Stimulated activated CD4-positive, alpha-beta T cell treated with anti-CD3 and anti-CD28 coated beads, Interleukin-12 subunit alpha, Interleukin-12 subunit beta, amount 100 ng/mL, for 24 hours (primary cell): ENCODE measurements around the gene PLCH2.

Experiments
- DNase-seq, 2 experiments: peaks; one replicate each; pipeline ENCODE4 v3.0.0-alpha.2; 2020; ENCODE audit warnings: low read depth in 2 of 2

Gene PLCH2

GRCh38 chr1:2528966-2529783 lies 53.1 kb downstream of the PLCH2 start:
- DNase-seq, result no peak

GRCh38 chr1:2529784-2530512 lies 53.9 kb downstream of the PLCH2 start, which contains the start of gene HES5:
HES5 (minus strand) TSS chr1:2530263; CDS start chr1:2530164, 99 bp downstream.
- DNase-seq, result no peak

- DNase-seq, result no peak
These were observed 54.6 kb downstream of the PLCH2 start for GRCh38 chr1:2530513-2531361.

GRCh38 chr1:2532485-2533160 lies 56.5 kb downstream of the PLCH2 start:
- no peak for DNase-seq

- no peak for DNase-seq
These were observed 57.3 kb downstream of the PLCH2 start for GRCh38 chr1:2533365-2533764.

GRCh38 chr1:2534315-2534686 lies 58.2 kb downstream of the PLCH2 start:
- DNase-seq, result no peak

GRCh38 chr1:2534687-2535441 lies 58.8 kb downstream of the PLCH2 start:
- no peak for DNase-seq

GRCh38 chr1:2535455-2535854 lies 59.4 kb downstream of the PLCH2 start:
- DNase-seq, result no peak

GRCh38 chr1:2535981-2536380 lies 59.9 kb downstream of the PLCH2 start:
- DNase-seq, result no peak

- no peak for DNase-seq
These were observed 61.7 kb downstream of the PLCH2 start for GRCh38 chr1:2537784-2538115.

- no peak for DNase-seq
These were observed 62.3 kb downstream of the PLCH2 start for GRCh38 chr1:2538376-2538775.

- no peak for DNase-seq
These were observed 62.8 kb downstream of the PLCH2 start for GRCh38 chr1:2538872-2539271.

- no peak for DNase-seq
These were observed 63.3 kb downstream of the PLCH2 start for GRCh38 chr1:2539312-2539907.

- no peak for DNase-seq
These were observed 64.9 kb downstream of the PLCH2 start for GRCh38 chr1:2540816-2541492.

GRCh38 chr1:2541619-2542245 lies 65.6 kb downstream of the PLCH2 start:
- DNase-seq, result no peak

- DNase-seq, result no peak
These were observed 66.3 kb downstream of the PLCH2 start for GRCh38 chr1:2542246-2542915.

GRCh38 chr1:2543543-2544092 lies 67.5 kb downstream of the PLCH2 start:
- no peak for DNase-seq

- DNase-seq, result no peak
These were observed 68.2 kb downstream of the PLCH2 start for GRCh38 chr1:2544093-2544874.
